DOHH2 (cell line): Measurements from ENCODE around the gene DEDD2.

Experiments
- H3F3A ChIP-seq: fragments of 200-600 bp; sonication (generic), shearing (Covaris generic); 2 replicates; pipeline ENCODE4 v1.6.0; 2016; ENCODE audit warnings: antibody characterized with exemption, mild to moderate bottlenecking; ENCODE audit not compliant: control insufficient read depth, insufficient read depth
- H3K27ac ChIP-seq: fragments of 200-600 bp; sonication (generic); 2 replicates; pipeline ENCODE4 v1.5.1; 2014; ENCODE audit warnings: low read depth, mild to moderate bottlenecking, low read length, moderate library complexity
- H3K27me3 ChIP-seq: fragments of 200-600 bp; sonication (generic); 2 replicates; pipeline ENCODE4 v1.6.1; 2014; ENCODE audit warnings: mild to moderate bottlenecking, low read length, mixed read lengths; ENCODE audit not compliant: control insufficient read depth
- H3K36me3 ChIP-seq: fragments of 200-600 bp; sonication (generic); 2 replicates; pipeline ENCODE4 v1.6.1; 2014; ENCODE audit warnings: mild to moderate bottlenecking, low read length, moderate library complexity, mixed read lengths; ENCODE audit not compliant: control insufficient read depth
- H3K4me1 ChIP-seq: fragments of 200-600 bp; sonication (generic); 2 replicates; pipeline ENCODE4 v1.6.1; 2014; ENCODE audit warnings: mild to moderate bottlenecking, low read length, mixed read lengths; ENCODE audit not compliant: control insufficient read depth
- H3K4me2 ChIP-seq: fragments of 200-600 bp; sonication (generic); 2 replicates; pipeline ENCODE4 v1.6.0; 2014; ENCODE audit warnings: mild to moderate bottlenecking, low read length, moderate library complexity
- H3K4me3 ChIP-seq: fragments of 200-600 bp; sonication (generic); 2 replicates; pipeline ENCODE4 v1.5.1; 2014; ENCODE audit warnings: mild to moderate bottlenecking, low read length, mixed read lengths
- H3K79me2 ChIP-seq: fragments of 200-600 bp; sonication (generic); 2 replicates; pipeline ENCODE4 v1.6.1; 2014; ENCODE audit warnings: mild to moderate bottlenecking, low read length, mixed read lengths; ENCODE audit not compliant: control insufficient read depth
- H3K9me2 ChIP-seq: fragments of 200-600 bp; sonication (generic); replicated peaks from 2 replicates; pipeline ENCODE4 v1.6.1; 2014; ENCODE audit warnings: mild to moderate bottlenecking, low read length, mixed read lengths; ENCODE audit not compliant: control insufficient read depth
- H3K9me3 ChIP-seq: fragments of 200-600 bp; sonication (generic); 2 replicates; pipeline ENCODE4 v1.6.1; 2014; ENCODE audit warnings: antibody characterized with exemption, low read length, mixed read lengths; ENCODE audit not compliant: control insufficient read depth, insufficient read depth
- H4K20me1 ChIP-seq: fragments of 200-600 bp; sonication (generic); 2 replicates; pipeline ENCODE4 v1.6.0; 2014; ENCODE audit warnings: low read depth, mild to moderate bottlenecking, antibody characterized with exemption, low read length, moderate library complexity; ENCODE audit not compliant: control insufficient read depth, insufficient read depth
- EZH2phosphoT487 ChIP-seq: fragments of 200-600 bp; sonication (generic); IDR thresholded peaks from 2 replicates; pipeline ENCODE4 v1.6.1; 2017; ENCODE audit warnings: borderline replicate concordance, mild to moderate bottlenecking, antibody characterized with exemption, low read length, moderate library complexity, mixed read lengths
- TF ChIP-seq, protein P1 (sequence below): fragments of 200-600 bp; sonication (generic); IDR thresholded peaks from one replicate; pipeline ENCODE4 v1.5.1; 2014; ENCODE audit warnings: antibody characterized with exemption, mild to moderate bottlenecking, low read depth, low read length; ENCODE audit not compliant: poor library complexity, severe bottlenecking

The DEDD2 gene

DNA sequence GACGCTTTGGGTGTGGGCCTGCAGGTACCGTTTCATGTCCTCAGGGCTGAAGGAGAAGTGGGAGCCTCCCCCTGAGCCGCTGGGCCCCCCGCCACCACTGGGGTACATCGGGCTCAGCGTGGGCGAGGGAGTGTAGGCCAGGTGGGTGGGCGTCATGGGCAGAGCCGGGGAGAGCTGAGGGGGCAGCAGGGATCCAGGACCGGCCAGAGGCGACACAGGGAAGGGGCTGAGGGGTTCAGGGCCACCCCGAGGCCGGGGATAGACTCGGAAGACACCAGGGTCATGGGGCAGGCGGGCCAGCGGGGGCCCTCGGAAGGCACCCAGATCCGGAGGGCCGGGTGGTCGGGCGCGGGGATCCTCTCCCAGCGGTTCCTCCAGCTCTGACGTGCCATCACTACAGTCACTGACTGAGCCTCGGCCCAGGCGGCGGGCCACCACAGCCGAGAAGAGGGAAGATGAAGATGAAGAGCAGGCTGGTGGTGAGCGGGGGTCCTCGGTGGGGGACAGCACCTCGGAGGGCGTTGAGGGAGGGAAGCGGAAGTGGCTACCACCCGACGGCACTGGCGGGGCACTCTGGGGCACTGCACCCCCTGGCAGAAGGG lies 31.8 kb upstream of the DEDD2 start:
- H3K9me3 ChIP-seq: no peaks in the 10 kb centered on the region
- H3K27ac ChIP-seq: no peak overlapping the region
- H3K4me3 ChIP-seq: no peak overlapping the region
- H3K79me2 ChIP-seq: peaks cover 47% of the 10 kb centered on the region
- no peaks in the 10 kb centered on the region for H3K27me3 ChIP-seq
- no peaks in the 10 kb centered on the region; the same call in 1 of the 2 replicates for H4K20me1 ChIP-seq
- no peak overlapping the region for H3K4me2 ChIP-seq
- peaks cover 17% of the 10 kb centered on the region for H3F3A ChIP-seq
- TF ChIP-seq EZH2phosphoT487: no peak
- TF ChIP-seq, protein P1, sequence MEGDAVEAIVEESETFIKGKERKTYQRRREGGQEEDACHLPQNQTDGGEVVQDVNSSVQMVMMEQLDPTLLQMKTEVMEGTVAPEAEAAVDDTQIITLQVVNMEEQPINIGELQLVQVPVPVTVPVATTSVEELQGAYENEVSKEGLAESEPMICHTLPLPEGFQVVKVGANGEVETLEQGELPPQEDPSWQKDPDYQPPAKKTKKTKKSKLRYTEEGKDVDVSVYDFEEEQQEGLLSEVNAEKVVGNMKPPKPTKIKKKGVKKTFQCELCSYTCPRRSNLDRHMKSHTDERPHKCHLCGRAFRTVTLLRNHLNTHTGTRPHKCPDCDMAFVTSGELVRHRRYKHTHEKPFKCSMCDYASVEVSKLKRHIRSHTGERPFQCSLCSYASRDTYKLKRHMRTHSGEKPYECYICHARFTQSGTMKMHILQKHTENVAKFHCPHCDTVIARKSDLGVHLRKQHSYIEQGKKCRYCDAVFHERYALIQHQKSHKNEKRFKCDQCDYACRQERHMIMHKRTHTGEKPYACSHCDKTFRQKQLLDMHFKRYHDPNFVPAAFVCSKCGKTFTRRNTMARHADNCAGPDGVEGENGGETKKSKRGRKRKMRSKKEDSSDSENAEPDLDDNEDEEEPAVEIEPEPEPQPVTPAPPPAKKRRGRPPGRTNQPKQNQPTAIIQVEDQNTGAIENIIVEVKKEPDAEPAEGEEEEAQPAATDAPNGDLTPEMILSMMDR: no peak
- peaks cover 32% of the 10 kb centered on the region for H3K4me1 ChIP-seq
- peaks cover 55% of the 10 kb centered on the region for H3K36me3 ChIP-seq
- H3K9me2 ChIP-seq: no peaks in the 10 kb centered on the region

DNA sequence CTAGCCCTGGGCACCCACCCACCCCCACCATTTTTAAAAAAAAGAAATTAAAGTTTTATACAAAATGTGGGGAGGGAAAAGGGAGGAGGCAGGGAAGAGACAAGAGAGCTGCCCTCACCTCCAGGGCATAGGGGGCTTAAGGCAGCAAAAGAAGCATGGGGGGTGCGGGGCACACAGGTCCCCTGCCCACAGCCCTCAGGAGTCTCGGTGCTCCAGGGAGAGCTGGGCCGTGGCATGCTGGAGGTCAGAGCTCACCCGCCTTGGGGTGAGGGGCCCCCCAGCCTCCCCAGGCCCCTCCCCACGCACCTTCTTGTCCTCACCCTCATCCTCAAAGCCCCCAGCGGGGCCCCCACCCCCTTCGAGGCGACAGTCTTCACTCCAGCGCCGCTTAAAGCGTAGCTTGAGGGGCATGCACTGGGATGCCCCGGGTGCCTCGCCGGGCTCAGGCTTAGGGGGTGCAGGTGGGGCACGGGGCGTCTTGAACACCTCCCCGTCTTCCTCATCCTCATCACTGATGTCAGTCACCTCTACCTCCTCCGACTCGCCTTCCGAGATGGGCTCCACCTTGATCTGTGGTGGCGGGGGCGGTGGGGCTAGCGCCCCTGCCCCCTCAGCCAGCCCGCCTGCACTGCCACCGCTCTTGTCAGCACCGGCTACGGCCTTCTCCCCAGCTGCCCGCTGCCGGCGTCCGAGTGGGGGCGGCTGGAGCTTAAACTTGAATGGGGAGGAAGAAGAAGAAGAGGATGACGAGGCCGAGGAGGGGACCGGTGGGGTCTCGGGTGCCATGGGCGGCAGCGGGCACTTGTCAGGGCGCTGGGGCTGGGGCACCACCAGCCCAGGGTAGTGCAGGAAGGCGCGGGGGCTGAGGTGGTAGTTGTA lies 31.0 kb upstream of the DEDD2 start:
- Histone ChIP-seq H3K4me2 (no peak overlapping the region), H3F3A (peaks cover 20% of the 10 kb centered on the region), H3K9me2 (no peaks in the 10 kb centered on the region), H3K9me3 (no peaks in the 10 kb centered on the region), H3K79me2 (peaks cover 48% of the 10 kb centered on the region), H4K20me1 (no peaks in the 10 kb centered on the region; the same call in 1 of the 2 replicates), H3K4me3 (no peak overlapping the region), H3K27ac (no peak overlapping the region), H3K36me3 (peaks cover 51% of the 10 kb centered on the region), H3K4me1 (peaks cover 32% of the 10 kb centered on the region), H3K27me3 (no peaks in the 10 kb centered on the region)
- TF ChIP-seq EZH2phosphoT487: no peak

DNA sequence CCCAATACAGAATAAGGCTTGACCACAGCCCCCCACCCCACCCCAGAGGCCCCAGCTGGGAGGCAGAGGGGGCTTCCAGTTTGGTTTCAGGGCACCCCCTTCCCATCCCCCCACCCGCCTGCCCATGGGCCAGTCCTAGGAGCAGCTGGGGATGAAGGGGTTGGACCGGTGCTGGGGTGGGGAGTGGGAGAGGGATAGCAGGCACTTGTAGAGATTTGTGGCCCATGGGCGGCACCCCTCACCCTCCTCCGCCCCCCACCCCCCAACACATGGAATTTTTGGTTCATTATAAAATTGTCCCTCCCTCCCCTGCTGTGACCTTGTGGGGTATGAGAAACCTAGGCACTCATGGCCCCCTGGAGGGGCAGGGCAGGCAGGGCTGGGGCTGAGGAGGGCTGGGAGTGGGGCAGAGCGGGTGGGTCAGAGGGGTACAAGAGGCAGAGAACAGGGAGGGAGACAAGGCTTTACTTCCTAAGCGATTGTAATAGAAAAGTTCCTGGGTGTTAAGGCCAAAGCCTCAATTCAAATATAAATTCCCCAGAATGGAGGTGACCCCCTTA lies 30.2 kb upstream of the DEDD2 start:
- Histone ChIP-seq H4K20me1 (no peaks in the 10 kb centered on the region; the same call in 1 of the 2 replicates), H3K4me1 (peaks cover 27% of the 10 kb centered on the region), H3K27me3 (no peaks in the 10 kb centered on the region), H3K9me3 (no peaks in the 10 kb centered on the region), H3K36me3 (peaks cover 44% of the 10 kb centered on the region), H3K79me2 (peaks cover 44% of the 10 kb centered on the region), H3F3A (peaks cover 22% of the 10 kb centered on the region), H3K4me2 (no peak overlapping the region), H3K4me3 (no peak overlapping the region), H3K27ac (no peak overlapping the region), H3K9me2 (no peaks in the 10 kb centered on the region)
- TF ChIP-seq EZH2phosphoT487: no peak
- TF ChIP-seq, protein P1: no peak
